IPS DF 4.7 (cell line): Measurements from ENCODE around the gene ACAA1.
"Not testable (repeated sequence)": the region's sequence is repeated elsewhere in the genome, so short reads cannot be mapped to it uniquely, and the experiment has no call there.

Source experiments
- DNase-seq: peaks from one replicate; pipeline ENCODE4 v3.0.0-alpha.2; 2013; ENCODE audit warnings: low spot score; ENCODE audit errors: extremely low read depth

The ACAA1 gene

DNA sequence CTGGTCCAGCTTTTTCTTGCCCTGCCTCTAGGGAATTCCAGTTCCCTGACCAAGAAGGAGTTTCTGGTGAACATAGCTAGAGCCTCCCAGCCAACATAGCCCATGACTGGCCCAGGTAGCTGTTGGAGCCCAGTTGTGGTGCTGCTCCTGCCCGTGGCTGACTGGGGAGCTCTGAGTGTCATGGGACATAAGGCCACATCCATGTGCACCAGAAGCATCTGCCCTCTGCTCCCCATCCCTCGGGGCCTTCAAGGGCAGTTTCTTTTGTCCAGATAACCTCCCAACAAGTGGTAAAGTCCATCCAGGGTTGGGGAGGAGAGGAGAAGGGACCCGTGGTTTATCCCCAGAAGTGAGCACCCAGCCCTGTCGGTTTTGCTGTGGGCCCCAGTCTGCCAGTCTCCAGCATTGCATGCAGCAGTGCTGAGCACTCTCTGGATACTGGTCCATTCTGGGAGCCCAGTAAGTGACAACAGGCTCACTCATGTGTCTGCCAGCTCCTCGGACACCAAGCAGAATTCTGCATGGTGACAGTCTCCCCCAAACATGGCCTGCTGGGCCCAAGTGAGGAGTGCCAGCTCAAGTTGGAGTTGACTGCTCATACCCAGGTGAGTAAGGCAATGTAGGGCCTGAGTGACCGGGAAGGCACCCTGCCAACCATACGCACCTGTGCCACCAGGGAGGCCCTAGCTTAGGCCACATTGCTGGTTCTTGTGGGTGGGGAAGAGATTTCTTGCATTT is 28.8 kb downstream of the ACAA1 start:
- DNase-seq, result no peak

DNA sequence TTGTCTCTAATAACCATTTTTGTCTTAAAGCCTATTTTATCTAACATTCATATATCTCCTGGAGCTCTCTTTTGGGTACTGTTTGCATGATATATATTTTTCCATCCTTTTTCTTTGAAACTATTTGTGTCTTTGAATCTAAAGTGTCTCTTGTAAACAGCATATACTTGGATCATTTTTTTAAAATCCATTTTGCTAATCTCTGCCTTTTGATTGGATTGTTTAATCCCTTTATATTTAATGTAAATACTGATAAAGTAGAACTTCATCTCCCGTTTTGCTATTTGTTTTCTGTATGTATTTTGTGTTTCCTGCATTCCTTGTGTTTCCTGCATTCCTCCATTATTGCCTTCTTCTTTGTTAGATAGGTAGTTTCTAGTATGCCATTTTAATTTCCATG is 31.4 kb downstream of the ACAA1 start:
- no peak for DNase-seq

DNA sequence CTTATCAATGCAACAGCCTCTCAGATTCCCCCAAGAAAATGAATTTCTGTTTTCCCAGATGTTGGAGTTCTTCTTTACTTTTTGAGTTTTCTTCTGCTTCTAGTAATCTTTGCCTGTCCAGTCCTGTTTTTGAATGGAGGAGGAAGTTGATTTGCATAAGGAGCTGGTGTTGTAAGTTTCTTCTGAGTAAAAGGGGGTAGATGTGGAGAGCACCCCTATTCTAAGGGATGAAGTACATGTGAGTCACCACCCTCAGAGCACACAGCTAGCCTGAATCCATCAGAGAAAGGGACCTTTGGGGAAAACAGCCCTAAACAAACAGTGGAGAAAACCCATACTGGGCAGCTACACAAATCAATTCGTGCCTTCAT is 34.5 kb downstream of the ACAA1 start:
- DNase-seq, result no peak

DNA sequence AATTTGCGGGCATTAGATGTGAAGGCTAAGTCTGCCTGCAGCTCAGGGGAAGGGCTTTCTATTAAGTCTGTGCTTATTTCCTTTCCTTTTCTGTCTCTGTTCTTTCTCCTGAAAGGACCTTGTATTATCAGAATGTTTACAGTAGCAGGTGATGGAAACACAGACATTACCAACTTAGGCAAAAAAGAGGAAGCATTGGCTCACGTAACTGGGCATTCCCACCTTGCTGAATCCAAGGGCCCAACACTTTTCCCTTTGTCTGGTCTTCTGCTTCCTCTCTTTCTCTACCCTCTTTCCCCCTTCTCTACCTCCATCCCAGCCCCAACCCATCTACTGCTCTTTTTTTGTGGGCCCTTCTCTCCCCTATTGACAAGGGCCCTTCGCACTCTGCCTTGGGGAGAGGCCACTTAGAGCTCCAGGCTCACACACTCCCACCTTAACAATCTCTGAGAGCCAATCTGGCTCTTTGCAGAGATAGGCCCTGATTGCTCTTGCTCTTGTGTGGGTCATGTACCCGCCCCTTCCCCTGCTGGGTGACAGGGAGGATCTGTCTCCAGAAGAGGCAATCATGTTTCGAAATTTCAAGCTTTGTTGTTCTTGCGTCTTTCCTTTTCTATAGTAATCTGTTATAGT is 35.0 kb downstream of the ACAA1 start:
- DNase-seq, result no peak

DNA sequence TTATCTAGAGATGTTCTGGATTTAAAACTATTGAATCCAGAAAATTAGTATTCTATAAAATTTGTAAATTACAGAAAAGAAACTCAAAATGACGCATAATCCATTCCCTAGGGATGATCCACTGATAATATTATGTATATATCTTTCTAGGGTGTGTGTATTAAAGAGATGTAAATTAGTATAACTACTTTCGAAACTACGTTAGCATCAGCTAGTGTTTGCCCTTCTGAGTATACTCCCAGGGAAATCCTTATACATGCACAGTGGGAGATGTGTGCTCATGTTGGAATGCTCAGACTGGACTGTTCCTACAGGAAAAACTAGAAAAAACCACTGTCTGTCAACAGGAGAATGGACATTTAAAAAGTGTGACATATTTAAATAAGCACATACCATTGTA is 36.4 kb downstream of the ACAA1 start:
- DNase-seq, result no peak

DNA sequence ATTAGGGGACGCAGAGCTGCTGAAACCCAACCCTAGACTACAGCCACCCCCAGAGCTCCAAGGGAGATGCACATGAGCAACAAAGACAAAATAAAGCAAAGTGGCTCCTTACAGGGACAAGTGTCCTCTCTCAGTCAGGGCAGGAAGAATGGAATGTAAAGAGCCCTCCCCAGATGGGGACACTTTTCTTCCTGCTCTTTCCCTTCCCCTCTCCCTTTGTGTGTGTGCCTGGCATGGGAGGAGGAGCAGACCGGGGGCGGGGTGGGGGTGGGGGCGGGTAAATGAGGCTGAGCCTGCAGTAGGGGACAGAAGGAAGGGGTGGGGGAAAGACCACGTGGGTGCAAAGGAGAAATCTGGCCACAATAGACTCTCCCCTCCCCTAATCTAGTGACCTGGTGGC is 37.4 kb downstream of the ACAA1 start:
- DNase-seq, result no peak

DNA sequence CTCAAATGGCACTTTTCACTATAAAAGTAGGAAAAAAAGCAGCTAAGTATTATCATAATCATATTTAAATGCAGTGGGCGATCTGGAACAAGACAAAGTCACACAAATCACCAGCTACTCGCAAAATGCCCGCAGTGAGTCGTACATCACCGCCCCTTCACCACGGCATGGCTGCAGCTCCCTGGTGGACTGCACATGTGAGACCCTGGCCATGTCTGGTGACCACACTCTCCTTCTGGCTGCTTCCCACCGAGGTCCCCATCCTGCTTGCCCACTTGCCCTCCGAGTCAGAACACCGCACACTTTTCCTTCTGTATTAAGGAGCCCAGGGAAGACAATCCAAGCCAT is 38.6 kb downstream of the ACAA1 start:
- no peak for DNase-seq

DNA sequence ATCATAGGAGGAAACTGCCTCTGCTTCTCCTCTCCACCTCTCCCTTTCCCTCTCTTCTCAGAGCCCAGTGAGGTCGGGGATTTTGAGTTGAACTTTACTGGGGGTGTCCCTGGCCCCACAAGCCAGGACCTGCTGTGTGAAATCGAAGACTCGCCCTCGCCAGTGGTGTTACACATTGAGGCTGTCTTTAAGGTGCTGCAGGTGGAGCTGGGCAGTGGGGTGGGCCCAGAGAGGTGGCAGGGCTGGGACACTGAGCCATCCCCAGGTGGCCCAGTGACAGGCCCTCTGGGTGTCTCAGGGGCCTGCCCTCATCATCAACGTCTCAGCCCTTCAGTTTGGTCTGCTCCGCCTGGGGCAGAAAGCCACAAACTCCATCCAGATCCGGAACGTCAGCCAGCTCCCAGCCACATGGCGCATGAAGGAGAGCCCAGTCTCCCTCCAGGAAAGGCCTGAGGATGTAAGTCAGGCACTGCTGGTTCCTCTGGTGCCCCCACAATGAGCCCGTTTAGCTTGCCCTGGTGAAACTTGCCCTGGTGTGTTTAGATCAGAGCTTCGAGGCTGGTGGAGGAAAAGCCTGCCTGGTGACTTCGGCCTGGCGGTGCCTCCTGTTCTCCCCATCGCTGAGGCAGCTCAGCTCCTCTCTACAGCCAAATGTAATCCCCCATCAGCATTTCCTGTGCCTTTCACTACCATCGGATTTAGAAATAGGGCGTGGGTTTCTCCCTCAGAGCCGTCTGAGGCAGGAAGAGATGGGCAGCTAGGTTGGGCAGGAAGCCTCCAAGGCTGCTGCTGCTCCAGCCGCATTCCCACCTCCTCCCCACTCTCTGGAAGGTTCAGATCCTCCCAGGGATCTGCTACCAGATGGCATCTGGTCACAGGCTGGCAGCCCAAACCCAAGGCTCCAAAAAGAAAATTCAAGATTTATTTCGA is 39.2 kb downstream of the ACAA1 start:
- DNase-seq, result no peak

DNA sequence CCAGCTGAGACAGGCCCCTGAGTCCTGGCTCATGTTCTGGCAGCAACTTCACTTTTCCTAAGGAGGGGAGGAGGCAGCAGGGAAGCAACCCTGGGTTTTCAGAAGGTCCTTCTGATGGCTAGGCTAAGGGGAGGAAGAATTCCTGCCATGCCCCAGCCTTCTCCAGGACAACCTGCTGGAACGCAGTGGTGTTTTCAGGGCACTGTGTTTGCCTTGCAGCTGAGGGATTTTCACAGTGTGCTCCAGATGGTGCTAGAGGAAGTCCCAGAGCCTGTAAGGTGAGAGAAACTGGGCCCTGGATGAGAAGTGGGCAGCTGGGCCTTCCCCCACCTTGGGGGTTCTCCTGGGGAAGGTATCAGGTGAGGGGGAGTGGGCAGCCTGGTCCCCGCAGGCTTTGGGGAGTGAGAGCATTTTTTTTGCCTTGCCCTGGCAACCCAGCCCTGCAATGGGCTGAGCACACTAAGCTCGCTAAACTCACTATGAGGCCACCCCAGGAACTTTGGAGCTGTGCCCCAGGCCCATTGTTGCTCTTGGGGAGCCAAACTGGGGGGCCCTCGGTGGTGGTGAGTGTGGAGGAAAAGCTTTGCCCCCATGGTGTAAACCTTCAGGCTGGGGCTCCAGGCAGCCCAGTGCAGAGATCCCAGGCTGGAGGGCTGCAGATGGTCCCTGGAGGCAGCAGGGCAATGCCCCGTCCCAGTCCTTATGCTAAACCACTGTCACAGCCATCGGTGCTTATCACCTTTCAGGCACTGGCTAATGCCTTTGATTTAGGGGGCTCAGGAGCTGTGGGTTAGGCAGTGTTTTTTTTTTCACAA is 41.1 kb downstream of the ACAA1 start:
- DNase-seq, result no peak

DNA sequence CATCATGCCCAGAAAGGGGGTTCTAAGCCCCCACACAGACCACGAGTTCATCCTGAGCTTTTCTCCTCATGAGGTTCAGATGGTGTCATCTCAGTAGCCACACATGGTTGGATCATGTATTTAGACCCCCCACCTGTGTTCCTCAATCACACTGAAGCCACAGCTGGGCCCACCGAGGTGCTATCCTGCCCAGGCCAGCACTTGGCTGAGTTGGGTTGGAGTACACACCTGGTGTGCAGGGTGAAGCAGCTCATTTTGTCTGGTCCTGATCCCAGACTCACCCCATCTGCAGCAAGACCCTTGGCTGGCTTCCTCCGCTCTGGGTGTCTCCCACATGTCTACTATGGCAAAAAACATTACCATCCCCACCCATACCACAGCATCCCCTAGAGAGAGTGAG is 41.9 kb downstream of the ACAA1 start:
- DNase-seq, result no peak

DNA sequence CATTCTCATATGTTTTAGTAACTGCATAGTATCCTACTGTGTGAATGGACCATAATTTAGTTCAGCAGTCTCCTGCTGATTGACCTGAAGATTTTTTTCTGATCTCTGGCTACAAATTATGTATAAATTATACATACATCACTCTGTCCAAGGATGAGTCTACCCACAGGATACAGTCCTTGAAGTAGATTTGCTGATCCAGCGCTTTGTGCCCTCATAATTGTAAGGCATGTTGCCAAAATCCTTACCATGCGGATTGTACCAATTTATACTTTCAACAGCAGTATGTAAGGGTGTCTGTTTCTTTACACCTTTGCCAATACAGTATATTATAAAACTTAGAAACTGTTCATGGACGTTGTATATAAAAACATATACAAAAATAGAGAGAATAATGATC is 46.5 kb downstream of the ACAA1 start:
- DNase-seq, result no peak

DNA sequence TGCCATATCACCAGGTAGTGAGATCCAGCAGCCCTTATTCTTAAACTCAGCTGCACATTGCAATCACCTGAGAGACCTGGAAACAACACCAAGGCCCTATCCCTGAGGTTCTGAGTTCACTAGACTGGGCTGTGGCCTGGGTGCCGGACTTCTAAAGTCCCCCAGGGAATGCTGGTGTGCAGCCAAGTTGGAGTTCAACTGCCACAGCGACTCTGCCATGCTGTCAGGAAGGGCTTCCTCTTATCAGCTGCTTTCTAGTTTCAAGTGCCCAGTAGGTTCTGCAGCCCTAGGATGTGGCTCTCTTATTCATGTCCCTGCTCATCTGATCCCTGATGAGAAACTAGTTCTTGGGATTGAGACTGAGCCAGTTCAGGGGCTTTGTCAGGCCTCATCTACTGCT is 47.8 kb downstream of the ACAA1 start:
- no peak for DNase-seq

DNA sequence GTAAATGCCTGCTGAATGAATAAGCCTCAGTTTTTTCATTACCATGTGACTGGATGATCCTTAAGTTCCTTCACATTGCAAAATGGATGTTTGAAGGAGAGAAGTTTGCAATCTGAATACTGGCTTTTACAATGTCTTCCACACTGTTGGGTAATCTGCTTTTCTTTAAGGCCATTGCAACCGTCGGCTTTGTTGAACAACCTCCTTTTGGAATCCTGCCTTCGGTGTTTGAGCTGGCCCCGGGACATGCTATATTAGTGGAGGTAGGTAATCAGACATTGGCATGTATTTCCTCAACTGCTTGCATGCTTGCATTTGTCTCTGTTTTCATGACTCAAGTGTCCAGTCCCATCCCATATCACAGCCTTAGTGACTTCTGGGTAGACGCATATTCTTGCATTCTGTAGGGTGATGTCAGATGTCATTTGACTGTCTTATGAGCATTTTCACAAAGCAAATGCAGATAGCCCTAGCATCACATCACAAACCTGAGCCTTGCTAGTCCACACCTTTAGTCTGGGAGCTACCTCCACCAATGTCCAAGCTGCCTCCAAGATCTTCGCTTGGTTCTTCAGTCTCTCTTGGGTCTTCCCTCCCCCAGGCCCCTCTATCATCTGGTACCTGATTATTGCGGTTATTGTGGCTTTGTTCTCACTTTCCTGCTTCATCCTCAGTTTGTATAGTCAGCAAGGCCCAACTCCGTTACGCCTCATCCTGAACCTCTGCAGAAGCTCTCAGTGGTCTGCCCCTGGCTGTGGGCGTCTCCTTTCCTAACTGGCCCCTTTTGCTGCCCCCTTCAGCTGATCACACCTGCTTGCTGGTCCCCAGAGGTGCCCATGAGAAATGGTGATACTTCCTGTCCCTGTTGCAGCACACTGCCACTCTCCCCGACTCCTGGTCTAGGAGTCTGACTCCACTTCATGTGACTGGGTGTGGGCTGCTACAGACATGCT is 48.5 kb downstream of the ACAA1 start:
- no peak for DNase-seq

DNA sequence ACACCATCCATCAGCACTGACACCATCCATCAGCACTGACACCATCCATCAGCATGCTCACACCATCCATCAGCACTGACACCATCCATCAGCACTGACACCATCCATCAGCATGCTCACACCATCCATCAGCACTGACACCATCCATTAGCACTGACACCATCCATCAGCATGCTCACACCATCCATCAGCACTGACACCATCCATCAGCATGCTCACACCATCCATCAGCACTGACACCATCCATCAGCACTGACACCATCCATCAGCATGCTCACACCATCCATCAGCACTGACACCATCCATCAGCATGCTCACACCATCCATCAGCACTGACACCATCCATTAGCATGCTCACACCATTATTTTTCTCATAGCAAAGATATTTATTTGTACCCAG is 49.6 kb downstream of the ACAA1 start:
- not testable (repeated sequence) for DNase-seq

DNA sequence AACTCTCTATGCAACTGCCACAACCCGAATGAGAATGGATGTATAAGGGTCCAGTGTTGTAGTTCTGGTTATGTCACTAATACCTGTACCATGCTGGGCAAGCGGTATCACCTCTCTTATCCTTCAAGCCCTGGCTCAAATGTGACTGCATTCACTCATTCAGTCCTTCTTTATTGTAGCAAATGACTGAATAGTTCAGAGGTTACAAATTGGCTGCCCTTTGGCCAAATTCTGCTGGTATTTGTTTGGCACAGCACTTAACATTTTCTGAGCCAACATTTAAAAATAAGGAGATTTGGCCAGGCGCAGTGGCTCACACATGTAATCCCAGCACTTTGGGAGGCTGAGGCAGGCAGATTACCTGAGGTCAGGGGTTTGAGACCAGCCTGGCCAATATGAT is 50.4 kb downstream of the ACAA1 start:
- DNase-seq, result no peak

DNA sequence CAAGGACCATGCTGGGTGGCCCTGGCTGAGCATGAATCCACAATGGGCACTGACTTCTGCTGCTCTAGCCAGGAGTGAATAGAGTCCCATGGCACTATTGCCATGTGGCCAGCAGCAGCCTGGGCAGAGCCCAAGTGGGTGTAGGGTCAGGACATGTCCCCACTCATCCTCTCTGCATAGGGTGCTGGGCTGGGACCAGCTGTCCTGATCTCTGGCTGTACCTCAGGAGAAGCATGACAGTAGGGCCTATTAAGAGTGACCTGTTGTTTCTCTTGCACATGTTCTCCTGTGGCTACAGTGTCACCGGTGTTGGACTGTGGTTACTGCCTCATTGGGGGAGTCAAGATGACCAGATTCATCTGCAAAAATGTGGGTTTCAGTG is 51.0 kb downstream of the ACAA1 start:
- DNase-seq, result no peak

DNA sequence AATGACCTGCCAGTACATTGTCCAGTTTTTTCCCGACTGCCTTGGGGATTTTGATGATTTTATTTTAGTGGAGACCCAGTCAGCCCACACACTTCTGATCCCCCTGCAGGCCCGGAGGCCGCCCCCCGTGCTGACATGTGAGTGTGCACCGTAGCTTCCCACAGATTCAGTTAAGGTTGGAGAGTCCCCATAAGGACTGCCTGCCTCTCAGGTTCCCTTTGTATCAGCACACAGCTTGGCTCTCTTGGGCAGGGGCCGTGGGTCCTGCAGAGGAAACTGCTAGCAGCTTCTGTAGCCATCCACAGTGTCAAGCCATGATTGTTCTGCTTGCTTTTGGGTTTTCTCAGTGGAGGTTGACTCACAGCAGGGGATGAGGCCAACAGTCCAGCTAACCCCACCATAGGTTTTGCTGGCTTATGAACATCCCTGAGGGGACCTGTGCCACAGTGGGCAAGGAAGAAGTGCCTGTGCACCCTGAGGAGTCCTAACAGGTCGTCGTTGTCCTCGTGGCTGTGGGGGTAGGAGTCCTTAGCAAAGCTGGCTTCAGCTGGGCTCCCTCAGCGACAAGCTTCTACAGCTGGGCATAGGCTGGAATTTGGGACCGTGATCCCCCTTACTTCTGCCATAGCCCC is 51.5 kb downstream of the ACAA1 start:
- DNase-seq, result no peak

DNA sequence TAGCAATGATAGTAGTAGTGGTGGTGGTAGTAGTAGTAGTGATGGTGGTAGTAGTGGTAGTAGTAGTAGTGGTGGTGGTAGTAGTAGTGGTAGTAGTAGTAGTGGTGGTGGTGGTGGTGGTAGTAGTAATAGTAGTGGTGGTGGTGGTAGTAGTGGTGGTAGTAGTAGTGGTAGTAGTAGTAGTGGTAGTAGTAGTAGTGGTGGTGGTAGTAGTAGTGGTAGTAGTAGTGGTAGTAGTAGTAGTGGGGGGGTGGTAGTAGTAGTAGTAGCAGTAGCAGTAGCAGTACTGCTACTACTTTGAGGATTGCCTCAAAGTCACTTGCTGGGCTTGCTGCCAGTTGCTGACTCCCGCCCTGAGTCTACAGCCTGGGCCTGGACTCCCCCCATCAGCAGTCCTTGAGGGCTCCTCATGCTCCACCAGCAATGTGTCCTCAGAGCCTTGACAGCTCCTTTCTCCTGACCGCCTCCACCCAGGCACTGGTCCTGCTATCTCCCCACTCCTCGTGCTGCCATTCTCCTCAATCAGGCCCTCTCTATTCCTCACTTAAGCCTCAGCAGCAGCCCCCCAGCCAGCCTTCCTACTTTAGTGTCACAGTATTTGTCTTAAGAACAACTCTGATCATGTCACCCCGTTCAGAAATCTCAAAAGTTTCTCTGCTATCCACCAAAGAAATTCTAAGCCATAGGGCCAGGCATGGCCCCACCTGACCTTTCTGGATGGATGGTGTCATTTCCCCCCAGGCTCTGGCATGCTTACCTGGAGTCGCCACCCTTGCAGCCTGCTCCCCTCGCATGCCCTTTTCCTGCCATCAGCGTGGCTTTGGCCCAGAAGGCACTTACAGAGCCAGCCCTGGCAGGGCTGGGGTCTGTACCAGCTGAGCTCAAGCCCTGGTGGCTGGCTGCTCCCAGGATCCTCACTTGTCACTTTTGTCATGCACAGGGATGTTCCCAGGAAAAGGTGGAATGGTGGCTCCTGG is 52.3 kb downstream of the ACAA1 start:
- no peak for DNase-seq

DNA sequence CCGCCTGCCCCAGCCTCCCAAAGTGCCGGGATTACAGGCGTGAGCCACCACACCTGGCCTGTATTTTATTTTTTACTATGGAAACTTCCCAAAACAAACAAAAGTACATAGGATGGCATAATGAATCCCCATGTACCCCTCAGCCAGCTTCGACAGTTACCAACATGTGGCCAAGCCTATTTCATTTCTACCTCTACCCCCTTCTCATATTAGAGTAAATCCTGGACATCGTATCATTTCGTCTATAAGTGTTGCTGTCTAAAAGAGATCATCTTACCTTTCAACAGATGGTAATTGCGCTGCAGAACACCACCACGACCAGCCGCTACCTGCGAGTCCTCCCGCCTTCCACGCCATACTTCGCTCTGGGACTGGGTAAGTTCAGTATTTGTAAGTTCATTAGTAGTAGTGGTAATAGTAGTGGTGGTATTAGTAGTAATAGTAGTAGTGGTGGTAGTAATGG is 53.0 kb downstream of the ACAA1 start:
- DNase-seq, result no peak
